H9 (cell line): ENCODE data around the gene SLC12A9. TPM values are rescaled to one million over a fixed set of nuclear protein-coding genes. Genes with fewer than 3 reads are reported as not detected.

Source experiments
- DNase-seq: peaks from one replicate; pipeline ENCODE4 v3.0.0-alpha.2; 2017
- H2AFZ ChIP-seq: one replicate; pipeline ENCODE4 v1.6.1; 2013; ENCODE audit warnings: mild to moderate bottlenecking, low read length, control low read depth, moderate library complexity
- H2AK5ac ChIP-seq: 2 replicates; pipeline ENCODE4 v1.6.1; 2013; ENCODE audit warnings: low read length, control low read depth, mixed read lengths; ENCODE audit not compliant: insufficient read length
- H2BK120ac ChIP-seq: one replicate; pipeline ENCODE4 v1.6.1; 2013; ENCODE audit warnings: low read depth, mild to moderate bottlenecking, low read length, control low read depth, inconsistent platforms; ENCODE audit not compliant: poor library complexity, severe bottlenecking
- H2BK12ac ChIP-seq: 2 replicates; pipeline ENCODE4 v1.6.1; 2013; ENCODE audit warnings: low read length, control low read depth, mixed read lengths, low read depth; ENCODE audit not compliant: insufficient read length
- H2BK15ac ChIP-seq: 2 replicates; pipeline ENCODE4 v1.6.1; 2013; ENCODE audit warnings: low read depth, low read length, control low read depth
- H2BK20ac ChIP-seq: one replicate; pipeline ENCODE4 v1.6.1; 2013; ENCODE audit warnings: low read depth, mild to moderate bottlenecking, low read length, control low read depth, inconsistent platforms; ENCODE audit not compliant: poor library complexity, severe bottlenecking
- H2BK5ac ChIP-seq: 2 replicates; pipeline ENCODE4 v1.6.1; 2013; ENCODE audit warnings: low read length, control low read depth, mixed read lengths; ENCODE audit not compliant: insufficient read length
- H3K14ac ChIP-seq: 2 replicates; pipeline ENCODE4 v1.6.1; 2013; ENCODE audit warnings: low read length, control low read depth; ENCODE audit not compliant: insufficient read depth
- H3K18ac ChIP-seq: 2 replicates; pipeline ENCODE4 v1.6.1; 2013; ENCODE audit warnings: low read depth, mild to moderate bottlenecking, mixed read lengths, low read length, control low read depth; ENCODE audit not compliant: insufficient read length
- H3K23ac ChIP-seq: 2 replicates; pipeline ENCODE4 v1.6.1; 2013; ENCODE audit warnings: low read length, control low read depth, mixed read lengths, low read depth; ENCODE audit not compliant: insufficient read length
- H3K23me2 ChIP-seq: 2 replicates; pipeline ENCODE4 v1.6.1; 2013; ENCODE audit warnings: low read depth, mild to moderate bottlenecking, mixed read lengths, low read length, control low read depth; ENCODE audit not compliant: insufficient read length, poor library complexity, severe bottlenecking
- H3K27ac ChIP-seq: 2 replicates; pipeline ENCODE4 v1.5.1; 2013; ENCODE audit warnings: low read length, control low read depth, mixed read lengths, low read depth; ENCODE audit not compliant: insufficient read length
- H3K27me3 ChIP-seq: 2 replicates; pipeline ENCODE4 v1.6.1; 2013; ENCODE audit warnings: low read length, control low read depth, inconsistent platforms; ENCODE audit not compliant: insufficient read depth
- H3K4ac ChIP-seq: 2 replicates; pipeline ENCODE4 v1.6.1; 2013; ENCODE audit warnings: low read depth, mild to moderate bottlenecking, control low read depth, inconsistent platforms, low read length, moderate library complexity
- H3K4me1 ChIP-seq: 2 replicates; pipeline ENCODE4 v1.6.1; 2013; ENCODE audit warnings: low read length, control low read depth, inconsistent platforms; ENCODE audit not compliant: insufficient read depth
- H3K4me2 ChIP-seq: 2 replicates; pipeline ENCODE4 v1.6.1; 2013; ENCODE audit warnings: low read length, control low read depth, mixed read lengths; ENCODE audit not compliant: insufficient read length, insufficient read depth
- H3K56ac ChIP-seq: 2 replicates; pipeline ENCODE4 v1.6.1; 2013; ENCODE audit warnings: low read depth, mild to moderate bottlenecking, mixed read lengths, low read length, control low read depth; ENCODE audit not compliant: insufficient read length
- H3K79me1 ChIP-seq: 2 replicates; pipeline ENCODE4 v1.6.1; 2013; ENCODE audit warnings: low read depth, mild to moderate bottlenecking, moderate library complexity, low read length, control low read depth, inconsistent platforms; ENCODE audit not compliant: insufficient read depth, poor library complexity, severe bottlenecking
- H3K79me2 ChIP-seq: 2 replicates; pipeline ENCODE4 v1.6.1; 2013; ENCODE audit warnings: low read length, control low read depth, inconsistent platforms; ENCODE audit not compliant: insufficient read depth
- H3K9ac ChIP-seq: 2 replicates; pipeline ENCODE4 v1.6.1; 2013; ENCODE audit warnings: low read length, control low read depth, mixed read lengths; ENCODE audit not compliant: insufficient read length; ENCODE audit errors: extremely low read depth
- H3K9me3 ChIP-seq: one replicate; pipeline ENCODE4 v1.6.1; 2013; ENCODE audit warnings: low read depth, low read length, inconsistent platforms; ENCODE audit not compliant: control insufficient read depth
- H3T11ph ChIP-seq: one replicate; pipeline ENCODE4 v1.6.1; 2013; ENCODE audit warnings: mild to moderate bottlenecking, low read length, control low read depth, inconsistent platforms
- H4K20me1 ChIP-seq: one replicate; pipeline ENCODE4 v1.6.1; 2013; ENCODE audit not compliant: control insufficient read depth, insufficient read length, insufficient read depth
- H4K5ac ChIP-seq: 2 replicates; pipeline ENCODE4 v1.6.1; 2013; ENCODE audit warnings: low read depth, mild to moderate bottlenecking, mixed read lengths, low read length, control low read depth; ENCODE audit not compliant: insufficient read length
- H4K8ac ChIP-seq: replicated peaks from 2 replicates; pipeline ENCODE4 v1.6.1; 2013; ENCODE audit warnings: low read length, control low read depth, mixed read lengths, low read depth; ENCODE audit not compliant: insufficient read length
- H4K91ac ChIP-seq: 2 replicates; pipeline ENCODE4 v1.6.1; 2013; ENCODE audit warnings: low read depth, mild to moderate bottlenecking, moderate library complexity, mixed read lengths, low read length, control low read depth; ENCODE audit not compliant: insufficient read length
- H3K27ac Mint-ChIP-seq, 3 experiments: 2 replicates in 2 of 3; 3 replicates in 1 of 3; pipeline ENCODE4 v1.8.0; 2020 to 2021; ENCODE audit warnings: mixed read lengths in 3 of 3, mild to moderate bottlenecking in 1 of 3, moderate library complexity in 1 of 3
- H3K27me3 Mint-ChIP-seq: 2 replicates; pipeline ENCODE4 v1.8.0; 2021; ENCODE audit warnings: low read depth, mild to moderate bottlenecking, moderate library complexity, mixed read lengths
- H3K36me3 Mint-ChIP-seq, 3 experiments: 2 replicates in 2 of 3; 3 replicates in 1 of 3; pipeline ENCODE4 v1.8.0; 2020 to 2021; ENCODE audit warnings: low read depth in 3 of 3, mixed read lengths in 3 of 3; ENCODE audit not compliant: insufficient read depth in 1 of 3
- H3K4me1 Mint-ChIP-seq, 2 experiments: 2 replicates each; pipeline ENCODE4 v1.8.0; 2020; ENCODE audit warnings: mixed read lengths in 2 of 2
- H3K4me3 Mint-ChIP-seq, 2 experiments: 2 replicates in 1 of 2; 3 replicates in 1 of 2; pipeline ENCODE4 v1.8.0; 2020 to 2021; ENCODE audit warnings: mild to moderate bottlenecking in 2 of 2, mixed read lengths in 2 of 2, moderate library complexity in 1 of 2
- H3K9me3 Mint-ChIP-seq, 2 experiments: 2 replicates in 1 of 2; 3 replicates in 1 of 2; pipeline ENCODE4 v1.8.0; 2020; ENCODE audit warnings: mild to moderate bottlenecking in 2 of 2, mixed read lengths in 2 of 2, moderate library complexity in 1 of 2
- WGBS: extraction: QIAGEN DNeasy Blood & Tissue Kit; methylation state at CpG from one replicate; pipeline ENCODE4 v1.1.7; 2013; ENCODE audit warnings: missing lambda C conversion rate, low lambda C conversion rate, mixed read lengths; ENCODE audit not compliant: insufficient read length; ENCODE audit errors: extremely low coverage; 5-methylcytosine and 5-hydroxymethylcytosine counted together
- total RNA-seq: library from RNA; stranded (reverse); gene quantifications from 2 replicates; pipeline ENCODE4 v1.2.1, GENCODE V29; 2021
- TF ChIP-seq, protein P1 (sequence below): fragments of 200-600 bp; sonication (generic); conservative IDR thresholded peaks from 3 replicates; pipeline ENCODE4 v1.8.0; 2021; ENCODE audit warnings: antibody characterized with exemption, mild to moderate bottlenecking

Gene SLC12A9
- total RNA-seq, 1 experiment from 2014 or later: 43.0 TPM

DNA sequence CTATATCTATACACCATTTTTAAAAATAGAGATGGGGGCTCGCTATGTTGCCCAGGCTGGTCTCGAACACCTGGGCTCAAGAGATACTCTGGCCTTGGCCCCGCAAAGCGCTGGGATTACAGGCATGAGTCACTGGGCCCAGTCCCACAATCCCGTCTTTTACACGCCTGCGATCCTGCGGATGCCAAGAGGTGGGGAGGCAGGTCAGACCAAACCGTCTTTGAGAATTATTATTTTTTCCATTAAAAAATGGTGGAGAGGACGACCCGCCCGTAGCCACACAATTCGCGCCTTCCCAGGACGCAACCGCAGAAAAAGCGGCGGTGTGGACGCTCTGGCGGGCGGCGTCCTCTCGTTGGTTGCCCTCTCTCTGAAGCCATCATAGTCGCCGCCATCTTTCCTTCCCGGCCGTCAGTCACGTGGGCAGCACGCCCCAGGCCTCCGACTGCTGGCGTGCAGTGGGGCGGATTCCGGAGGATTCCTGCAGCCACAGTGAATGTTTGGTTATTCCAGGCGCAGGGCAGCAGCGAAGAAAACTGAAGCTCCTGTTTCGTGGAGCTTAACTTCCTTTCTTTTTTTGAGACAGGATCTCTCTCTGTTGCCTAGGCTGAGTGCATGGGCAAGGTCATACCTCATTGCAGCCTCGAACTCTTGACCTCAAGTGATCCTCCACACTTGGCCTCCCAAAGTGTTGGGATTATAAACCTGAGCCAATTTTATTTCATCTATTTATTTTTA, 15.2 kb upstream of the SLC12A9 start:
- H3K79me1 ChIP-seq: no peaks in the 10 kb centered on the region
- no peak overlapping the region; the same call in 1 of the 2 replicates for H3K4ac ChIP-seq
- H3K27me3 Mint-ChIP-seq: no peaks in the 10 kb centered on the region
- no peaks in the 10 kb centered on the region for H3K9me3 Mint-ChIP-seq
- peak overlapping the region; percentile 82 for H3K9ac ChIP-seq
- TF ChIP-seq, protein P1, sequence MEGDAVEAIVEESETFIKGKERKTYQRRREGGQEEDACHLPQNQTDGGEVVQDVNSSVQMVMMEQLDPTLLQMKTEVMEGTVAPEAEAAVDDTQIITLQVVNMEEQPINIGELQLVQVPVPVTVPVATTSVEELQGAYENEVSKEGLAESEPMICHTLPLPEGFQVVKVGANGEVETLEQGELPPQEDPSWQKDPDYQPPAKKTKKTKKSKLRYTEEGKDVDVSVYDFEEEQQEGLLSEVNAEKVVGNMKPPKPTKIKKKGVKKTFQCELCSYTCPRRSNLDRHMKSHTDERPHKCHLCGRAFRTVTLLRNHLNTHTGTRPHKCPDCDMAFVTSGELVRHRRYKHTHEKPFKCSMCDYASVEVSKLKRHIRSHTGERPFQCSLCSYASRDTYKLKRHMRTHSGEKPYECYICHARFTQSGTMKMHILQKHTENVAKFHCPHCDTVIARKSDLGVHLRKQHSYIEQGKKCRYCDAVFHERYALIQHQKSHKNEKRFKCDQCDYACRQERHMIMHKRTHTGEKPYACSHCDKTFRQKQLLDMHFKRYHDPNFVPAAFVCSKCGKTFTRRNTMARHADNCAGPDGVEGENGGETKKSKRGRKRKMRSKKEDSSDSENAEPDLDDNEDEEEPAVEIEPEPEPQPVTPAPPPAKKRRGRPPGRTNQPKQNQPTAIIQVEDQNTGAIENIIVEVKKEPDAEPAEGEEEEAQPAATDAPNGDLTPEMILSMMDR: no peak
- peaks cover 3% of the 10 kb centered on the region; the same call in 1 of the 2 replicates for H3K4me1 ChIP-seq
- no peak overlapping the region for H4K91ac ChIP-seq
- H2BK20ac ChIP-seq: no peak overlapping the region
- no peak overlapping the region for H2AK5ac ChIP-seq
- peak overlapping the region; percentile 91; the same call in 1 of the 2 replicates for H3K14ac ChIP-seq
- no peak overlapping the region for H2AFZ ChIP-seq
- peak overlapping the region; percentile 93 for H3K18ac ChIP-seq
- H3K36me3 Mint-ChIP-seq: peaks cover 6 to 8% (median 6%) of the 10 kb centered on the region in 3 experiments; a peak in 6 of 7 replicates
- H4K5ac ChIP-seq: peak overlapping the region; percentile 38
- no peak overlapping the region for H4K8ac ChIP-seq
- no peak overlapping the region for H3T11ph ChIP-seq
- no peak overlapping the region for H3K56ac ChIP-seq
- H3K27me3 ChIP-seq: no peaks in the 10 kb centered on the region
- H2BK5ac ChIP-seq: no peak overlapping the region
- H3K4me1 Mint-ChIP-seq: peaks cover 32 to 34% of the 10 kb centered on the region in 2 experiments
- DNase-seq: peak; percentile 95
- no peaks in the 10 kb centered on the region for H3K9me3 ChIP-seq
- peak overlapping the region; percentile 59 to 82 for H3K4me3 Mint-ChIP-seq
- H3K27ac Mint-ChIP-seq: peak overlapping the region; percentile 97 to 99 (median 98)
- no peak overlapping the region for H2BK12ac ChIP-seq
- H4K20me1 ChIP-seq: no peaks in the 10 kb centered on the region
- peak overlapping the region; percentile 59 for H3K4me2 ChIP-seq
- peak overlapping the region; percentile 89 for H3K27ac ChIP-seq
- peaks cover 4% of the 10 kb centered on the region for H3K23me2 ChIP-seq
- H3K23ac ChIP-seq: no peak overlapping the region
- H3K79me2 ChIP-seq: no peaks in the 10 kb centered on the region
- WGBS: no CpG with 5 or more reads among the region's 37 CpGs
- H2BK15ac ChIP-seq: no peak overlapping the region
- peak overlapping the region; percentile 83 for H2BK120ac ChIP-seq
